ENCODE results near the gene KIAA1328. TPM values are rescaled to one million over a fixed set of nuclear protein-coding genes. Genes with fewer than 3 reads are reported as not detected.
A peak's percentile ranks its signal among the peaks of the same experiment; 100 is the strongest.

The KIAA1328 gene
- total RNA-seq, 2 donors from 2014 or later: 4.3 to 6.6 TPM

DNA sequence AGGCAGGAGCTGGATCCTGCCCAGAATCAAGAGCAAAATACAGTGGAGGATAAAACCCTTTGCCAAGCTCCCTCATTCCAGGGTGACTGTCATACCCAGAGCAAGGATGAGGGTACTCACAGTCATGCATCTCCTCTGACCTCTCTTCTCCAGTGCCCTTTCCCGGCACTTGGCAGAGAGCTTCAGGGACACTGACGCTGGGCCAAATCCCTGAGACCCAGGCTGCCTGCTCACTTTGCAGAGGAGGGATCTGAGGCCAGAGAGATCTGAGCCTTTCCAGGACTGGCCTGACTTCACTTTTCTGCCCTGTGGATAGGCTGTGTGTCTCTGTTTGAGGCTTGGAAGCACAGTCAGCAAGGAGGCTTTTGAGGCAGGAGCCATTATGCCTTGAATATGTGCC is 406.7 kb downstream of the KIAA1328 start:
- DNase-seq (no peak), ATAC-seq (no peak)
- intact Hi-C loops (cut with DNase I, micrococcal nuclease): no loop called here

DNA sequence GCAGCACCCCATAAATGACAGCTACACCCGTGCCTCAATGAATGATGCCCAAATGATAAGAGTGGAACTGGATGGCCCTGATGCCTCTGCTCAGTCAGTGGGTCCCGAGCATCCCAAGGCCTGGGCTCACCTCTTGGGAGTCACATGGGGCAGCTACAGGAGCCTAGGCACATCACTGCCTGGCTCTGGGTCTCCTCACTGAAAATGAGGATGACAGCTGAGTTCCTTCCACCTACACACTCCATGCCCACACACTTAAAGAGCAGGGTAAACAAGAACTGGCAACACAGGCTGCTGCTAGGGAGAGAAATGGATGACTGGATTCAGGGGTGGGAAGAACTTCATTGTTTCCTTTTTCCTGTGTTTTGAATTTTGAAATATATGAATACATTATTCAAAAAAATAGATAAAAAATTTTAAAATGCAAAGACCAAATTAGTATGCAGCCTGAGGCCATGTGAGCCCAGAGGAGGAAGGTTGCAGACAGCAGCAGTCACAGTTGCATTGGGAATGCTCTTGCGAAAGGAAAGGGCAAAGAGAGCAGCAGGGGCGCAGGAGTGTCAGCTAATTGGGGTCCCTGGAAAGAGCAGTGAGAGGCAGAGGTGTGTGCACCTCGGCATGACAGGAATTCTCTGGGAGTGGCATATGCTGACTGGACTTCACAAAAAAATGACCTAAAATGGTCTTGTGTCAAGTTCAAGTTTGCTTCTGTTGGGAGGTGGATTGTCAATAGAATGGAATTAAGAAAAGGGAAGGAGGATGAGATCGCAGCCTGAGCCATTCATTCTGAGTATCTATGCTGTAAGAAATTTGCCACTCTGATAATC is 409.6 kb downstream of the KIAA1328 start:
- DNase-seq: no peak
- intact Hi-C loops (cut with DNase I, micrococcal nuclease): no loop called here
- ATAC-seq: no peak

DNA sequence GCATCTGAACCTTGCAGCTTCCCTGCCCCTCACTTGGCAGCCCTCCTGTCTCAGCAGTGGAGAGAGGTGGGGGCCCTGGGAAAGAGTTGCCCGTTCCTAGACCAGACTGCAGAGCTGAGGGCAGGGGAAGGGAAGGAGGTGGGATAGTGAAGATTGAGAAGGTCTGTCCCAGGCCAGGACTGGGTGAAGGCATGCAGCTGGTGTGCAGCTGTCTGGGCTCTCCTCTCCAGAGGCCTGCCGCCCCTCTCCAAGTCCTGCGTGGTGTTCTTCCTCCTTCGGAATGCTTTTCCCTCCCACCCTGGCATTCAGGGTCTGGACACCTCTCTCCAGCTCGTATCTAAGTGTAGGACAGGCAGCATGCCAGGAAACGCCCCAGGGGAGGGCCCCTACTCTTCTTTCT is 413.2 kb downstream of the KIAA1328 start:
- no peak for ATAC-seq
- no peak for DNase-seq
- intact Hi-C loops (cut with DNase I, micrococcal nuclease): no loop called here

DNA sequence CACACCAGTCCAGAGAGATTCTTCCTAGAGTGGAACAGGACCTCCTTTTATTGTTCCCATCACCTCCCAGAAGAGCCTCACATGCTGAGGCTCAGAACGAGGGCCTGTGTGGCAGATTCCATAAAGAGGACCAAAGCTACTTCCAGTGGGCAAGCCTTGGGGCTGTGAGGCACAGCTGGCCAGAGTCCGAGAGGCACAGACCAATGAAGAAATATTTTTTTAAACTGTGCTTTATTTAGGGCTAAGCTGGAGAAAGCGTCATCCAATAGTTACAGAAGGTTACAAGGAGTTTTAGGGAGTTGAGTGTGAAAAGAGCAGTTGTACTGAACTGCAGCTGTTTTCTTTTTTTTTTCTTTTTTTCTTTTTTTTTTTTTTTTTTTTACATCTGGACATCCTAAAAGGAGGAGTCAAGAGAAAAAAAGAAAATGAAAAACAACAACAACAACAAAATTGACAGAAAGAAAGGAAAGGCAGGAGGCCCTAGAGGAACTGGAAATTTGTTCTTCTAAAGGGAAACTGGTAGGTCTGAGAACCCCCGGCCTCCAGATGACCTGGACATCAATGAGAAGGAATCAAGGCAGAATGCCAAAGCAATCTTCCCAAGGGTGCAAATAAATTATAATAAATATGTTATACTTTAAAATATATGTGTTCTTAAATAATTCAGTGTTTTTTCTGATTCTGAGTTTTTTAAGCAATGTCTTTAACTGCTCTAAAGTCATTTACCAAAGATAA is 414.1 kb downstream of the KIAA1328 start:
- no peak for DNase-seq
- intact Hi-C loops (cut with DNase I, micrococcal nuclease): no loop called here
- ATAC-seq: no peak

DNA sequence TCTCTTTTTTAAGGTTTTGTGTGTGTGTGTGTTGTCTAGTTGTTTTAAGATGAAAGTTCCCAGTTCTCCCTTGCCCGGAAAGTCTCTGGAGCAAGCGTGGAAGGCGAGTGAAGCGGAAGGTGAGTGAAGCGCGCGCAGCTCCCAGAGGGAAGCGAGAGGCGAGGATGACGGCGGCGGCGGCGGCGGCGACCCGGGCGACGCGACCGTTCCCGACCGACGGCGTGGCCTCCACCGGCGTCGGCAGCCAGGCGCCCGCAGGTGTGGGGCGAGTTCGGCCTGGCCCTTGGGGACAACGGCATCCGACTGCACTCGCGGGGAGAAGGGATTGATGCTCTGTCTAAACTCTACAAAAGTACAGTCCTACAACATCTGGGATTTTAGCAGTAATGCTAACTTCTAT is 414.8 kb downstream of the KIAA1328 start:
- no peak for DNase-seq

DNA sequence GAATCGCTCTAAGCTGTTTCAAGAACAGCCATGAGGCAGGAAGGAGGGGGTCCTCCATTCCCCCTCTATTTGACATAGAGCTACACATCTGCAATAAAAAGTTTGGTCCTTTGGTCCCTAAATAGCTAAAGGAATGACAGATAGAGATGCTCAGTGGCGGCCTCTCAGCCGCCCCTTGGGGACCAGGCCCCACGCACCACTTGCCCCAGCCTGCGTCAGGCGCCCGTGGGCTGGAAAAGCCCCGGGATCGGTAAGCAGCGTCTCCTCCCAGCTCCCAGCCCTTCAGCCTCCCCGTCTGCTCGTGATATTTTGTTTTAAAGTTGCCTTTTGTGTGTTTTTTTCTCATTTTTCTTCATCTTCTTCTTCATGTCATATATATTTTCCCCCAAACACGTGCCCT is 415.7 kb downstream of the KIAA1328 start:
- ATAC-seq: no peak
- no peak for DNase-seq
- intact Hi-C loops (cut with DNase I, micrococcal nuclease): no loop called here

More for the DNA sequence above, 414.8 kb downstream of the KIAA1328 start:
- ATAC-seq: no peak
- intact Hi-C loops (cut with DNase I, micrococcal nuclease): no loop called here

DNA sequence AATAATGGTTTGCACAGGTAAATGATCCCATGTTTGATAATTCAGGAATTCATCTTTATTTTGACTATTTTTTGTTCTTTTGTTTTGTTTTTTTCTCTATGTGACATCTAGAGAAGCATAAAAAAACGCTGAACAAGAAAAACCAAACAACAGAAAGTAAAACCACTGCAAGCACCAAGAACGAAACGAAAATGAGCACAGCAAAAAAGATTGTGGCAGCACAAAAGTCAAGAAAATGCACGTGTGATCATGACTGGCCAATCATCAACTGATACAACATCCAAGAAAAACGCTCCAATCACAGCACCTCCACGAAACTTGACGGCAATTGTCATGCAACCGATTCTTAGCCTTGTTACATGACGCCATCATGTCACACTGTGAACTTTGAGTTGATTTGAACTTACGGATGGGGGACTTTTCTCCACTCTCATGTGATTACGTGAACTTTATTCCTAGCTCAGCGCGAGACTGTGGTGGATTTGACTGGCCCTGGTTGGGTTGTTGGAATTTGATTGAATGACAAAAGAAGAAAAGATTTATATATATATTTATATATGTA is 417.9 kb downstream of the KIAA1328 start:
- intact Hi-C loops (cut with DNase I, micrococcal nuclease): no loop called here
- DNase-seq (no peak), ATAC-seq (no peak)

DNA sequence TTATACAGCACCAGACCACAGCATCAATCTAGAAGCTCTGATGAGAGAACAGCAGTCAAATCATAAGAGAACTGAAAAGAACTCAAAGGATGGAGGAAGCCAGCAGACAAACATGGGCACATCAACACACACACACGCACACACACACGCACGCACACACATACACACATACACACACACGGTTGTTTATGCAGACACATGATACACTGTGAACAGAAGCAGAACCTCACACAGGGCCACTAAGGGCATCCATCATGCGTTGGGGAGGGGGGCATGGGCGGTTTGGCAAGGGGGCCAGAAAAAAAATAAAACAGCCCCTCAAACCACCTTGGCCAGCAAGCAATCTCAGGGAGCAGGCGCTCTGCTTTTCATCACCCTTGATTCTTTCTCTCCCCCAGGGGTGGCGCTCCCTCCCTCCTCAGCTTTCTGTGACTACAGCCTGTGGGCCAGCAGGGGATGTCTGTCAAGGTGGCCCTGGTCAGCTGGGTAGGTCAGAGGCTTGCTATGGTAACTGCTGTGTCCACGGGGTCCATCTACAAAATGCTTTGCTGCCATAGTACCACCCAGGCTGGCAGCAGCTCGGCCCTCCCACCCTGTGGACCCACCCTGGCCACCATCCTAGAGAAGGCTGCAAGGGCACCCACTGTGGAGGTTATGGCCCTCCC is 418.7 kb downstream of the KIAA1328 start:
- no peak for ATAC-seq
- intact Hi-C loops (cut with DNase I, micrococcal nuclease): no loop called here
- no peak for DNase-seq

DNA sequence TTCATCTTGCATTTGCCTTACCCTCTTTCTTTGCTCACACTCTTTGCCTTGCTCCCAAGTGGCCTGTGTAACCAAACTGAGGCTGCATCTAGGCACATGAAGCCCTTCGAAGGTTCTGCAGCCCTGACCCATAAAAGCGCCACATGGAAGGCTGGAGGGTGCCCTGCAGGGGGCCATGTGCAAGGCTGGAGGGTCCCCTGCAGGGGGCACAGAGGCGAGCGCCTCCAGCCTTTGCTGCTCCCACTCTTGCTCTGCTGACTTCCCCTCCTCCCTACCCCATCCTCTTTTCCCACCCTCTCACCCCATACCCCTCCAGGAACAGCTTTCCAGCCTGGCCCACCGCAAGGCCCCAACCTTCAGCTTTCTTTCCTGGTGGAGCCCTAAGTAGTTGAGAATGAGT is 419.4 kb downstream of the KIAA1328 start:
- no peak for DNase-seq

DNA sequence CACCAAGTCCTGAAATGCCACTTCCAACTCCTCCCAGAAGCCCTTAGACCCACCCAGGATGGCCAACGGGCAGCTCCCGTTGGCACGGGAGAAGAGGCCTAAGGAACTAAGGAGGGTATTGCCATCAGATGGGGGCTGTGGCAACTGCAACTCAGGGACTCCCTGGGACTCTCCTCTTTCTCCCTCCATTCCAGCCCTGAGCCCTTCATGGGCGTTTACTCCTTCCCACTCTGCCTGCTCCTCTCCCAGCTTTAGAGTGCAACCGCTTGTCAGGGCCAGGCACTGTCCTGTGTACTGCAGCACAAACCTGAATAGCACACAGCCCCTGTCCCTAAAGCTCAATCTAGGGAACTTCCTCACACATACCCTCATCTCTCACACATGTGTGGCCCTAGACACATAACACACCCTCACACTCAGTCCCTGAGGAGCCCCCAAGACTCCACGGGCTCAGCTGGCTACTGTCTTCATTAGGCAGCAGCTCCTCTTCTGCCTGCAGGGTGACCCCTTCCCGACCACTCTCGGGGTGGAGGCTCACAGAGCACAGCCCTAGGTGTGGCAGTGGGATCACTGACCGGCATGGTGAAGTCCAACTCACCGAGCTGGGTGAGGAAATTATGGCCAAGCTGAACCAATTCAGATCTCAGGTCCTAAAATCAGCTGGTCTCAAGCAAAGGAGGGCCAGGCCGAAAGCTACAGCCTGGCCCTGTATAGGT is 420.4 kb downstream of the KIAA1328 start:
- intact Hi-C loops (cut with DNase I, micrococcal nuclease): no loop called here
- ATAC-seq (no peak), DNase-seq (no peak)

More for the DNA sequence above, 419.4 kb downstream of the KIAA1328 start:
- intact Hi-C loops (cut with DNase I, micrococcal nuclease): no loop called here
- ATAC-seq: no peak

DNA sequence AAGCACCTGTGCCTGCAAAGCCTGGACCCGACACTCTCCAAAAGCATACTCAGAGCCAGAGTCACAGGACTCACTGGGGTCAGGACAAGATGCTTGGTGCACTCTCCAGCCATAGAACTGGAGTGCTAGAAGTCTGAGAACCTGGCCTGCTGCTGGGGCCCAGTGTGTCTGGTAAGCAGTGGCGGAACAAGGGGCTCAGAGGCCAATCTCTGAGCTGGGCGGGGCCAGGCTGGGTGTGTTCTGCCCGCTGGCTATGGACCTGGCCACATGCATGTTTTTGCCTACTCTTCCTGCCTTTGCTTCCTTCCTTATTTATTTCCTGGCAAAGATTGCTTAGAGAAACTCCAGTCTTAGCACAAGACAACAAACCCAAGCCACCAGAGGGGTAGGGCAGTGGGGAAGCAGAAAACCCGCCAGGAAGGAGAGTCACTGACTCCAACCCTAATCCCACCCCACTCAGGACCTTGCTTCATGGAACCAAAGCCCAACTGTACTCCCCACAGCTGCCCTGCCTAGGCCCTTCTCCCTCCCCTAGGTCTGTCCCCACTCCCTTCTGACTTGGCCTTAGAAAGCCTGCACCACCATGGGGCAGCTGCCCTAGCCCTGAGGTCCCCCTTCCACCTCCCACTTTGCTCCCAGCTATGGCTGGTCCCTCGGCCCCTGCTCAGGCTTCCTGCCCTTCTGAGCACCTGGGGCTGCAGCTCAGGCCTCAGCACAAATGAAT is 421.1 kb downstream of the KIAA1328 start:
- intact Hi-C loops (cut with DNase I, micrococcal nuclease): no loop called here
- ATAC-seq (peak; percentile 50), DNase-seq (no peak)

DNA sequence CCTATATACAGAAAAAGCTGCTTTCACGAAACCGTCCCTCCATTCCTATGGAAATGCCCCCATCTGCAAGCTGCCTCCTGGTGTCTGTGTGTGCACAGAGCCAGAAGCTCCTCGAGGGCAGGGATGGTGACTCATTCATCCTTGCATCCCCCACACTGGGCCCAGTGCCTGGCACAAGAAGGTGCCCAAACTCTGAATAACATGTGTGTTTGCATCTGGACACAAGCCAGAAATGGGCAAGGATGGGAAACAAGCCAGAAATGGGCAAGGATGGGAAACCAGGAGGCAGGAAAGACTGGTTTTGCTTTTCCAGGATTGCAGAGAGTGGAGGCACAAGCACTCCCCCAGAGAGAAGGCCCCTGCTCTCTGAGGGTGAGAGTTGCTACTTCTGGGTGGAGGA is 422.8 kb downstream of the KIAA1328 start:
- ATAC-seq: no peak
- DNase-seq: no peak
- intact Hi-C loops (cut with DNase I, micrococcal nuclease): no loop called here

DNA sequence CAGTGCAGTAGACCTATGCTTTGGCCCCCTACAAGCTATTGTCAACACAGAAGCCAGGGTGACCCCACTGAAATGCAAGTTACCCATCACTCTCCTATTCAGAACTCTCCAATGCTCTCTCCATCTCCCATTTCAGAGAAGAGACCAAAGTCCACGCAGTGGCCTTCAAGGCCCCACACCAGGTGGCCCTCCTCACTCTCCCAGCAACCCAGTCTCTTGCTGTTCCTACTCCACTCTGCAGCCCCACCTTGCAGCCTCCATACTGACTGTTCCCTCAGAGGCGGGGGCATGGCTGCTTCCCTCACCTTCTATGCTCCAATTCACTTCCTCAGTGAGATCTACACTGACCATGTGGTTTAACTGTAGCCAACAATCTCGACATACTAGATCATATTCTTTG is 423.4 kb downstream of the KIAA1328 start:
- ATAC-seq: no peak
- no peak for DNase-seq
- intact Hi-C loops (cut with DNase I, micrococcal nuclease): no loop called here

DNA sequence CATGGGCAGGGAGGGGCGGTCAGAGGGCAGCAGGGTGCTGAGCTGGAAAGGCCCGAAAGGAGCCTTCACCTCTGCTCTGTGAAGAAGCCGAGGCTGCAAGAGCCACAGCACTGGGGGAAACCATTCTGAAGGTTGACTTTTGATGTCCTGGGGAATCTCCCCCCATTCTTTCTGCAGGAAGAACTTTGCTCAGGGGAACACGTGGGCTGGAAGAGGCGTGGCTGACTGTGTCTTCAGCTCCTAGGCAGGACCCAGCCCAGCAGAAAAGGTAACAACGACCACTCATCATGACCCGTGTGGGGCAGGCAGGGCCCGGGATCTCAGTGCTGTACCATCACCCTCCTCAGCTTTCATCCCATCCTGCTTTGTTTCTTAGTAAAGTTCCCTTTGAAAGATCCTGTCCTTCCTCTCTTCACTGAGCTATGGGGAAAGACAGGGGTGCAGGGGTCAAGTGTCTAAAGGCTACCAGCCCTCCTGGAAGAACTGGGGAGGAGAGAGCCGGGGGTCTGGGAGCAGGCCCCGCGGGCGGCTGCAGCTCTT is 424.0 kb downstream of the KIAA1328 start:
- no peak for ATAC-seq
- no peak for DNase-seq
- intact Hi-C loops (cut with DNase I, micrococcal nuclease): no loop called here

DNA sequence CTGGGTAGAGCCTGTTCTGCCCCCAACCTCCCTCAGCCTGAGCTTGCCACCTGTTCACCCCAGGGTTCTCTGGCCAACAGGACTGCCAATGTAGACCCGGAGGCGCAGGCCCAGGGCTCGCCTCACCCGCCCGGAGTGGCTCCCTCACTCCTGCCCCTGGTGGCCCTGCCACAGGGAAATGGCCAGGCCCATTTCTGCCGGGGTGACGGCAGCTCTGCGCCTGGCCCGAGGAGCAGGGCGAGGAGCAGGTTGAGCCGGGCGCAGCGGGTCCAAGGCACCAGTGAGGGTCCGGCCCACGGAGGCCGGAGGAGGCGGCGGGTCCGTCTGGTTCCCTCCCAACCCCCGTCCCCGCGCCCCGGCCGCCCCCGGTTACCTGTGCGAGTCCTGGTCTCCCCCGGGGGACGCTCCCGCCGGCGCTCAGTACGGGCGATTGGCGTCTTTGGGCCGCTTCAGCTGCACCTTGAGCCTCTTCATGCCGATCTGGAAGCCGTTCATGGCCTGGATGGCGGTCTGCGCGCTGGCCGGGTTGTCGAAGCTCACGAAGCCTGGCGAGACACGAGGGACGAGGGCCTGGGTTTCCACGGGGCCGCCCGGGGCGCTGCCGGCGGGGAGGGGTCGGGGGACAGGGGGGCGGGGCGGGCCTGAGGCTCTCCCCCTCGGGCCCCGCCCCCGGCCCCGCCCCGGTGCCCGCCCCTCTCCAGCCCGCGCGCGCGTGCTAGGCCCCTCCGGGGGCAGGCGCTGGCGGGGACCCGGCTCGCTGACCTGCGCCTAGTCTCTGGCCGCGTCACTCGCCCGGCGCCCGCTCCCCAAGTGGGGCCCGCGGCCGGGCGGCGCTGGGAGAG is 424.7 kb downstream of the KIAA1328 start:
- intact Hi-C loops (cut with DNase I, micrococcal nuclease): no loop called here
- ATAC-seq (peak; percentile 27), DNase-seq (no peak)

DNA sequence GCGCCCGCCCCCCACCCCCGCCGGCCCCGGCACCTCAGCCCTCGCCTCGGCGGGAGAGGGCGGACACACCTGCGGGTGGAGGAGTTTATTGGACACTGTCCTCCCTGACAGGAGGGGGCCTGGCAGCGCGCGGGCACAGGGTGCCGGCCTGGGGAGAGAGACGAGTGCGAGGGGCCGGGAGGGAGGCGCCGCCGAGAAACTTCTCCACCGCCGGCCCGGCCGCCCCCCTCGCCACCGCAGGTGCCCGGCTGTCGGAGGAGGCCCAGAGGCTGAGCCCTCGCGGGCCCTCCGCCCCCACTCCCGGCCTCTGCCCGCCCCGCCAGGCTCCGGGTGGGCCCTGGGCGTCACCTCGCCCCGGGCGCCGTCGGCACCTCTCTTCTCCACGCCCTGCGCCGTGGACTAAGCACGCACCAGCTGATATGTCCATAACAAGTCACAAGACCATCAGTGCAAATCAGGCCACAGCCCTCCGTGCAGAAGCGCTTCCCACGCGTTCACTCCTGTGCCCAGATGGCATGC is 425.4 kb downstream of the KIAA1328 start:
- no peak for DNase-seq
- intact Hi-C loops (cut with DNase I, micrococcal nuclease): no loop called here
- ATAC-seq: peak; percentile 56

DNA sequence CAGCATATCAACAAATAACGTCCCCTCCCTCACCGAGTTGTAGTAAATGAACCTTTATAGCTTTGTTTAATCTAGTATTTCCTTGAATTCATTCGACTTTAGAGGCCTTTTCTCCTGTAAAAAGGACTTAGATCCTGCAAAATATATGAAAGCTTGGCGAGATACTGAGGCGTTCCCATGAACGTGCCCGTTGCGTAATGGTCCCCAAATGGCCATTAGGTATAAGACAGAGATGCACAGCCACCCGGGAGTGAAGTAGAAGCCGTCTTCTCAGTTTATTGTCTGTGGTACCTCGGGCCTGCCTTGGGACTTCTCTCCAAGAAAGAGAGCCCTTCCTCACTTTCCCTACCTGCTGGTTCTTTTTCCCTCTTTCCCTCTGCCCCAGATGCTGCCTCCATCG is 426.0 kb downstream of the KIAA1328 start:
- intact Hi-C loops (cut with DNase I, micrococcal nuclease): no loop called here
- ATAC-seq (no peak), DNase-seq (no peak)

Data from left colon (tissue), 2 donors.